ENCODE measurements around the gene TRIM69.
"Not testable (repeated sequence)": the region's sequence is repeated elsewhere in the genome, so short reads cannot be mapped to it uniquely, and the experiment has no call there.

Gene TRIM69

GRCh38 chr15:44736181-44736765 lies at the start of gene TRIM69:
Gene TRIM69, plus strand, starts transcription at chr15:44736528. Its CDS starts 177 bp downstream, at chr15:44736705.
- DNase-seq, result no peak

- not testable (repeated sequence) for DNase-seq
Measured at GRCh38 chr15:44689318-44689717, 47.0 kb upstream of the TRIM69 start.

GRCh38 chr15:44690245-44690644 lies 46.1 kb upstream of the TRIM69 start:
- not testable (repeated sequence) for DNase-seq

GRCh38 chr15:44692659-44693058 lies 43.7 kb upstream of the TRIM69 start:
- DNase-seq, result no peak

- no peak for DNase-seq
Measured at GRCh38 chr15:44694416-44694815, 41.9 kb upstream of the TRIM69 start.

GRCh38 chr15:44695294-44695693 lies 41.0 kb upstream of the TRIM69 start:
- DNase-seq, result no peak

GRCh38 chr15:44697014-44697413 lies 39.3 kb upstream of the TRIM69 start:
- no peak for DNase-seq

- DNase-seq, result no peak
Measured at GRCh38 chr15:44698641-44699040, 37.7 kb upstream of the TRIM69 start.

- not testable (repeated sequence) for DNase-seq
Measured at GRCh38 chr15:44700676-44701075, 35.7 kb upstream of the TRIM69 start.

- DNase-seq, result no peak
Measured at GRCh38 chr15:44705986-44706385, 30.3 kb upstream of the TRIM69 start.

GRCh38 chr15:44706401-44706800 lies 29.9 kb upstream of the TRIM69 start:
- DNase-seq, result no peak

- no peak for DNase-seq
Measured at GRCh38 chr15:44706946-44707636, 29.2 kb upstream of the TRIM69 start.

GRCh38 chr15:44710236-44711095 lies 25.9 kb upstream of the TRIM69 start:
- no peak for DNase-seq

- peak; percentile 69 for DNase-seq
Measured at GRCh38 chr15:44711096-44711742, 25.1 kb upstream of the TRIM69 start, which contains the start of the genes B2M and PATL2. Gene B2M, plus strand, starts transcription at chr15:44711517. Its CDS starts 30 bp downstream, at chr15:44711547. Gene PATL2, minus strand, starts transcription at chr15:44711323. Its CDS starts 34,833 bp downstream, at chr15:44676490.

- DNase-seq, result peak; percentile 0
Measured at GRCh38 chr15:44711743-44712345, 24.5 kb upstream of the TRIM69 start.

GRCh38 chr15:44712346-44713005 lies 23.9 kb upstream of the TRIM69 start:
- peak; percentile 13 for DNase-seq

- peak; percentile 2 for DNase-seq
Measured at GRCh38 chr15:44713006-44713966, 23.0 kb upstream of the TRIM69 start.

- DNase-seq, result no peak
Measured at GRCh38 chr15:44715142-44715796, 21.1 kb upstream of the TRIM69 start.

- DNase-seq, result no peak
Measured at GRCh38 chr15:44715797-44716334, 20.5 kb upstream of the TRIM69 start.

All from NCI-H1105 (cell line).